Activated naive CD8-positive, alpha-beta T cell treated with anti-CD3 and anti-CD28 coated beads for 36 hours (primary cell): ENCODE data around the gene CFAP65. TPM values are rescaled to one million over a fixed set of nuclear protein-coding genes. Genes with fewer than 3 reads are reported as not detected.

Experiments
- DNase-seq: peaks from one replicate; pipeline ENCODE4 v3.0.0; 2021
- H3K27ac Mint-ChIP-seq: one replicate; pipeline ENCODE4 v1.8.0; 2022; ENCODE audit warnings: mild to moderate bottlenecking, moderate library complexity, mixed read lengths
- H3K27me3 Mint-ChIP-seq: one replicate; pipeline ENCODE4 v1.8.0; 2022; ENCODE audit warnings: mild to moderate bottlenecking, mixed read lengths
- H3K36me3 Mint-ChIP-seq: one replicate; pipeline ENCODE4 v1.8.0; 2021; ENCODE audit warnings: mild to moderate bottlenecking, mixed read lengths
- H3K4me1 Mint-ChIP-seq: one replicate; pipeline ENCODE4 v1.8.0; 2021; ENCODE audit warnings: mixed read lengths
- H3K4me3 Mint-ChIP-seq: one replicate; pipeline ENCODE4 v1.8.0; 2022; ENCODE audit warnings: mild to moderate bottlenecking, moderate library complexity, mixed read lengths
- H3K9me3 Mint-ChIP-seq: one replicate; pipeline ENCODE4 v1.8.0; 2022; ENCODE audit warnings: mixed read lengths
- total RNA-seq, 2 experiments: library from RNA; stranded (reverse); gene quantifications; one replicate each; pipeline ENCODE4 v1.2.3, GENCODE V29; 2021

The CFAP65 gene
- total RNA-seq, 2 experiments from 2014 or later, result not detected

GRCh38 chr2:219028996-219029828 is 12.1 kb downstream of the CFAP65 start:
- H3K4me1 Mint-ChIP-seq, result peaks cover 1% of the 10 kb centered on the region
- H3K27ac Mint-ChIP-seq, result no peak overlapping the region
- no peaks in the 10 kb centered on the region for H3K36me3 Mint-ChIP-seq
- H3K4me3 Mint-ChIP-seq, result no peak overlapping the region
- H3K9me3 Mint-ChIP-seq, result no peaks in the 10 kb centered on the region
- DNase-seq, result no peak
- peaks cover 31% of the 10 kb centered on the region for H3K27me3 Mint-ChIP-seq

GRCh38 chr2:219028141-219028540 is 13.2 kb downstream of the CFAP65 start:
- no peak overlapping the region for H3K27ac Mint-ChIP-seq
- no peak for DNase-seq
- no peaks in the 10 kb centered on the region for H3K36me3 Mint-ChIP-seq
- H3K4me1 Mint-ChIP-seq, result peaks cover 1% of the 10 kb centered on the region
- peaks cover 24% of the 10 kb centered on the region for H3K27me3 Mint-ChIP-seq
- H3K9me3 Mint-ChIP-seq, result no peaks in the 10 kb centered on the region
- H3K4me3 Mint-ChIP-seq, result no peak overlapping the region

GRCh38 chr2:219027511-219028055 is 13.7 kb downstream of the CFAP65 start:
- peaks cover 19% of the 10 kb centered on the region for H3K27me3 Mint-ChIP-seq
- no peaks in the 10 kb centered on the region for H3K9me3 Mint-ChIP-seq
- H3K36me3 Mint-ChIP-seq, result no peaks in the 10 kb centered on the region
- no peak overlapping the region for H3K27ac Mint-ChIP-seq
- peaks cover 1% of the 10 kb centered on the region for H3K4me1 Mint-ChIP-seq
- DNase-seq, result no peak
- H3K4me3 Mint-ChIP-seq, result no peak overlapping the region

- H3K27ac Mint-ChIP-seq, result no peak overlapping the region
- no peaks in the 10 kb centered on the region for H3K9me3 Mint-ChIP-seq
- H3K27me3 Mint-ChIP-seq, result peaks cover 13% of the 10 kb centered on the region
- DNase-seq, result no peak
- H3K36me3 Mint-ChIP-seq, result no peaks in the 10 kb centered on the region
- H3K4me3 Mint-ChIP-seq, result no peak overlapping the region
- H3K4me1 Mint-ChIP-seq, result peaks cover 1% of the 10 kb centered on the region
These were observed 14.4 kb downstream of the CFAP65 start for GRCh38 chr2:219026946-219027345.

- H3K9me3 Mint-ChIP-seq, result no peaks in the 10 kb centered on the region
- H3K36me3 Mint-ChIP-seq, result no peaks in the 10 kb centered on the region
- no peak overlapping the region for H3K4me3 Mint-ChIP-seq
- DNase-seq, result no peak
- H3K27ac Mint-ChIP-seq, result no peak overlapping the region
- H3K4me1 Mint-ChIP-seq, result peaks cover 1% of the 10 kb centered on the region
- peaks cover 6% of the 10 kb centered on the region for H3K27me3 Mint-ChIP-seq
These were observed 15.4 kb downstream of the CFAP65 start for GRCh38 chr2:219025637-219026585.

GRCh38 chr2:219024059-219024458 is 17.3 kb downstream of the CFAP65 start:
- no peaks in the 10 kb centered on the region for H3K27me3 Mint-ChIP-seq
- H3K36me3 Mint-ChIP-seq, result no peaks in the 10 kb centered on the region
- no peaks in the 10 kb centered on the region for H3K4me1 Mint-ChIP-seq
- no peak overlapping the region for H3K4me3 Mint-ChIP-seq
- no peak overlapping the region for H3K27ac Mint-ChIP-seq
- H3K9me3 Mint-ChIP-seq, result no peaks in the 10 kb centered on the region
- no peak for DNase-seq

GRCh38 chr2:219023045-219023605 is 18.2 kb downstream of the CFAP65 start:
- Mint-ChIP-seq H3K4me1 (no peaks in the 10 kb centered on the region), H3K9me3 (no peaks in the 10 kb centered on the region), H3K36me3 (no peaks in the 10 kb centered on the region), H3K27me3 (no peaks in the 10 kb centered on the region), H3K27ac (no peak overlapping the region), H3K4me3 (no peak overlapping the region)
- DNase-seq, result no peak

GRCh38 chr2:219022616-219023015 is 18.7 kb downstream of the CFAP65 start:
- no peak for DNase-seq

GRCh38 chr2:219022041-219022440 is 19.3 kb downstream of the CFAP65 start:
- Mint-ChIP-seq H3K27me3 (no peaks in the 10 kb centered on the region), H3K4me1 (no peaks in the 10 kb centered on the region), H3K36me3 (no peaks in the 10 kb centered on the region), H3K27ac (no peak overlapping the region), H3K4me3 (no peak overlapping the region), H3K9me3 (no peaks in the 10 kb centered on the region)
- no peak for DNase-seq

More at GRCh38 chr2:219022616-219023015, 18.7 kb downstream of the CFAP65 start:
- no peaks in the 10 kb centered on the region for H3K36me3 Mint-ChIP-seq
- no peak overlapping the region for H3K27ac Mint-ChIP-seq
- no peak overlapping the region for H3K4me3 Mint-ChIP-seq
- no peaks in the 10 kb centered on the region for H3K4me1 Mint-ChIP-seq
- H3K27me3 Mint-ChIP-seq, result no peaks in the 10 kb centered on the region
- no peaks in the 10 kb centered on the region for H3K9me3 Mint-ChIP-seq

- H3K4me3 Mint-ChIP-seq, result no peak overlapping the region
- DNase-seq, result no peak
- no peaks in the 10 kb centered on the region for H3K9me3 Mint-ChIP-seq
- no peak overlapping the region for H3K27ac Mint-ChIP-seq
- H3K36me3 Mint-ChIP-seq, result no peaks in the 10 kb centered on the region
- no peaks in the 10 kb centered on the region for H3K27me3 Mint-ChIP-seq
- H3K4me1 Mint-ChIP-seq, result no peaks in the 10 kb centered on the region
These were observed 19.7 kb downstream of the CFAP65 start for GRCh38 chr2:219021591-219021990.

- no peaks in the 10 kb centered on the region for H3K36me3 Mint-ChIP-seq
- no peaks in the 10 kb centered on the region for H3K9me3 Mint-ChIP-seq
- H3K27me3 Mint-ChIP-seq, result no peaks in the 10 kb centered on the region
- no peak for DNase-seq
- no peak overlapping the region for H3K27ac Mint-ChIP-seq
- H3K4me3 Mint-ChIP-seq, result no peak overlapping the region
- H3K4me1 Mint-ChIP-seq, result no peaks in the 10 kb centered on the region
These were observed 20.5 kb downstream of the CFAP65 start for GRCh38 chr2:219020604-219021365.

GRCh38 chr2:219019436-219019835 is 21.9 kb downstream of the CFAP65 start:
- DNase-seq, result no peak
- no peaks in the 10 kb centered on the region for H3K4me1 Mint-ChIP-seq
- H3K9me3 Mint-ChIP-seq, result no peaks in the 10 kb centered on the region
- H3K27ac Mint-ChIP-seq, result no peak overlapping the region
- peaks cover 3% of the 10 kb centered on the region for H3K27me3 Mint-ChIP-seq
- H3K4me3 Mint-ChIP-seq, result no peak overlapping the region
- H3K36me3 Mint-ChIP-seq, result no peaks in the 10 kb centered on the region

GRCh38 chr2:219018726-219019125 is 22.6 kb downstream of the CFAP65 start:
- H3K4me3 Mint-ChIP-seq, result no peak overlapping the region
- peaks cover 7% of the 10 kb centered on the region for H3K27me3 Mint-ChIP-seq
- no peaks in the 10 kb centered on the region for H3K36me3 Mint-ChIP-seq
- H3K9me3 Mint-ChIP-seq, result no peaks in the 10 kb centered on the region
- DNase-seq, result no peak
- no peak overlapping the region for H3K27ac Mint-ChIP-seq
- no peaks in the 10 kb centered on the region for H3K4me1 Mint-ChIP-seq

GRCh38 chr2:219018286-219018685 is 23.0 kb downstream of the CFAP65 start:
- Mint-ChIP-seq H3K36me3 (no peaks in the 10 kb centered on the region), H3K4me3 (no peak overlapping the region), H3K9me3 (no peaks in the 10 kb centered on the region)

More at GRCh38 chr2:219018286-219018685, 23.0 kb downstream of the CFAP65 start:
- Mint-ChIP-seq H3K27me3 (peaks cover 10% of the 10 kb centered on the region), H3K4me1 (no peaks in the 10 kb centered on the region), H3K27ac (no peak overlapping the region)
- DNase-seq, result no peak
